IMR-90 (cell line): ENCODE data around the gene APCS. TPM values are rescaled to one million over a fixed set of nuclear protein-coding genes. Genes with fewer than 3 reads are reported as not detected.

Source experiments
- ATAC-seq: fragments of 200-7000 bp; cut with Tn5 transposase; 2 replicates; pipeline ENCODE4 v1.9.1; 2020; ENCODE audit warnings: low read depth, mild to moderate bottlenecking, moderate library complexity
- BruUV-seq: library from RNA; stranded (reverse); fragments of 400-500 nt; replicated peaks from 2 replicates; lab custom pipeline; 2021; lab: Mats Ljungman, UMichigan
- CTCF ChIA-PET: fragments of 300-600 bp; formaldehyde crosslinking; extraction: SDS; loops from one replicate; lab custom pipeline; 2021; ENCODE audit warnings: antibody characterized with exemption; lab: Yijun Ruan, JAX
- POLR2A ChIA-PET: fragments of 300-600 bp; sonication (Branson Sonifier 250); formaldehyde crosslinking; loops from one replicate; lab custom pipeline; 2022; ENCODE audit warnings: antibody characterized with exemption; ENCODE audit not compliant: unreplicated experiment; lab: Charles Lee
- DNase-seq: peaks from one replicate; pipeline ENCODE4 v3.0.0; 2013
- H2AFZ ChIP-seq: replicated peaks from 2 replicates; pipeline ENCODE3; 2013; ENCODE audit warnings: low read length, mild to moderate bottlenecking; ENCODE audit not compliant: poor library complexity
- H2AK5ac ChIP-seq: 2 replicates; pipeline ENCODE4 v1.6.1; 2013; ENCODE audit warnings: low read depth, low read length, inconsistent platforms
- H2AK9ac ChIP-seq: replicated peaks from 2 replicates; pipeline ENCODE3; 2013; ENCODE audit warnings: mild to moderate bottlenecking, low read depth, low read length, moderate library complexity; ENCODE audit not compliant: poor library complexity
- H2BK120ac ChIP-seq: 2 replicates; pipeline ENCODE4 v1.6.1; 2013; ENCODE audit warnings: low read depth, low read length, inconsistent platforms
- H2BK15ac ChIP-seq: 3 replicates; pipeline ENCODE4 v1.6.1; 2013; ENCODE audit warnings: low read depth, low read length, inconsistent platforms
- H2BK20ac ChIP-seq: 2 replicates; pipeline ENCODE4 v1.6.1; 2013; ENCODE audit warnings: low read depth, mild to moderate bottlenecking, inconsistent platforms, low read length, moderate library complexity
- H2BK5ac ChIP-seq: 2 replicates; pipeline ENCODE4 v1.6.1; 2013; ENCODE audit warnings: mild to moderate bottlenecking, low read depth, low read length, inconsistent platforms; ENCODE audit not compliant: poor library complexity, severe bottlenecking
- H3K14ac ChIP-seq: replicated peaks from 2 replicates; pipeline ENCODE4 v1.6.1; 2013; ENCODE audit warnings: low read depth, low read length, inconsistent platforms
- H3K18ac ChIP-seq: 2 replicates; pipeline ENCODE4 v1.6.1; 2013; ENCODE audit warnings: low read depth, low read length, control low read depth
- H3K23ac ChIP-seq: 2 replicates; pipeline ENCODE4 v1.6.1; 2013; ENCODE audit warnings: low read depth, low read length, inconsistent platforms
- H3K27ac ChIP-seq: 2 replicates; pipeline ENCODE4 v1.5.1; 2013; ENCODE audit warnings: mild to moderate bottlenecking, control low read depth, low read length; ENCODE audit not compliant: insufficient read depth
- H3K27me3 ChIP-seq: 2 replicates; pipeline ENCODE4 v1.6.1; 2013; ENCODE audit warnings: low read length; ENCODE audit not compliant: control insufficient read depth, insufficient read depth
- H3K36me3 ChIP-seq: 2 replicates; pipeline ENCODE4 v1.6.1; 2013; ENCODE audit warnings: low read length, mixed read lengths; ENCODE audit not compliant: control insufficient read depth, insufficient read depth
- H3K4ac ChIP-seq: 2 replicates; pipeline ENCODE4 v1.6.1; 2013; ENCODE audit warnings: low read depth, low read length, inconsistent platforms
- H3K4me1 ChIP-seq: 2 replicates; pipeline ENCODE4 v1.6.1; 2013; ENCODE audit warnings: low read length, mixed read lengths; ENCODE audit not compliant: control insufficient read depth, insufficient read depth
- H3K4me2 ChIP-seq: 2 replicates; pipeline ENCODE4 v1.6.1; 2013; ENCODE audit warnings: low read depth, mild to moderate bottlenecking, control low read depth, low read length, moderate library complexity
- H3K4me3 ChIP-seq: 2 replicates; pipeline ENCODE4 v1.5.1; 2013; ENCODE audit warnings: low read depth, mild to moderate bottlenecking, control low read depth, low read length, moderate library complexity; ENCODE audit not compliant: insufficient read depth
- H3K56ac ChIP-seq: 2 replicates; pipeline ENCODE4 v1.6.1; 2013; ENCODE audit warnings: low read length, inconsistent platforms; ENCODE audit not compliant: insufficient read depth; ENCODE audit errors: extremely low read depth
- H3K79me1 ChIP-seq, 2 experiments: 2 replicates each; pipeline ENCODE4 v1.6.1; 2013; ENCODE audit warnings: low read length in 2 of 2, inconsistent platforms in 1 of 2, low read depth in 1 of 2
- H3K9ac ChIP-seq: 2 replicates; pipeline ENCODE4 v1.6.1; 2013; ENCODE audit warnings: low read depth, low read length, control low read depth
- H3K9me1 ChIP-seq: 2 replicates; pipeline ENCODE4 v1.6.1; 2013; ENCODE audit warnings: low read length, inconsistent platforms; ENCODE audit not compliant: insufficient read depth
- H3K9me3 ChIP-seq: 2 replicates; pipeline ENCODE4 v1.6.1; 2013; ENCODE audit warnings: low read length; ENCODE audit not compliant: control insufficient read depth, insufficient read depth
- H4K20me1 ChIP-seq: 2 replicates; pipeline ENCODE4 v1.6.1; 2013; ENCODE audit warnings: low read length, inconsistent platforms; ENCODE audit not compliant: insufficient read depth
- H4K5ac ChIP-seq: 2 replicates; pipeline ENCODE4 v1.6.1; 2013; ENCODE audit warnings: mild to moderate bottlenecking, low read depth, low read length, control low read depth
- H4K8ac ChIP-seq, 2 experiments: 2 replicates each; pipeline ENCODE4 v1.6.1; 2013; ENCODE audit warnings: low read depth in 2 of 2, low read length in 2 of 2, control low read depth in 1 of 2, inconsistent platforms in 1 of 2
- H4K91ac ChIP-seq: 2 replicates; pipeline ENCODE4 v1.6.1; 2013; ENCODE audit warnings: low read depth, low read length, inconsistent platforms; ENCODE audit not compliant: insufficient read depth
- BHLHE40 ChIP-seq: fragments of 150-350 bp; IDR thresholded peaks from 2 replicates; pipeline ENCODE4 v1.6.1; 2016; ENCODE audit warnings: mild to moderate bottlenecking, low read depth, low read length
- CEBPB ChIP-seq: IDR thresholded peaks from 2 replicates; pipeline ENCODE4 v1.6.1; 2012; ENCODE audit warnings: low read depth, low read length, improper control_type of control experiment
- CHD1 ChIP-seq: IDR thresholded peaks from 2 replicates; pipeline ENCODE4 v1.6.1; 2012; ENCODE audit warnings: low read depth, low read length, improper control_type of control experiment
- FOS ChIP-seq: fragments of 150-350 bp; IDR thresholded peaks from 2 replicates; pipeline ENCODE4 v1.6.1; 2016; ENCODE audit warnings: low read depth, low read length
- NFE2L2 ChIP-seq: fragments of 150-350 bp; IDR thresholded peaks from 2 replicates; pipeline ENCODE4 v1.6.1; 2016; ENCODE audit warnings: low read depth, mild to moderate bottlenecking, low read length
- RFX5 ChIP-seq: IDR thresholded peaks from 2 replicates; pipeline ENCODE4 v1.8.0; 2012; ENCODE audit warnings: low read depth, mild to moderate bottlenecking, low read length, moderate library complexity
- WGBS, 2 experiments: methylation state at CpG; one replicate each; pipeline versions ENCODE4 v1.1.5 to v1.1.7; 2013; ENCODE audit warnings: missing lambda C conversion rate in 2 of 2; ENCODE audit not compliant: insufficient read length in 1 of 2; ENCODE audit errors: extremely low coverage in 2 of 2; 5-methylcytosine and 5-hydroxymethylcytosine counted together
- dilution Hi-C: fragments of 300-500 bp; cut with HindIII; formaldehyde crosslinking; loops from one replicate; pipeline ENCODE4 v1.14.3; 2018; ENCODE audit warnings: low sequenced_read_pairs; ENCODE audit not compliant: unreplicated experiment
- in situ Hi-C: fragments of 300-500 bp; cut with MboI; formaldehyde crosslinking; loops from 3 replicates; pipeline ENCODE4 v1.14.3; 2019; ENCODE audit warnings: low sequenced_read_pairs, inconsistent platforms, mixed read lengths
- intact Hi-C: fragments of 100-400 bp; cut with micrococcal nuclease; formaldehyde crosslinking; loops from 2 replicates; pipeline ENCODE4 v1.10.0; 2022
- polyA plus RNA-seq, 3 experiments: library from polyadenylated mRNA; depleted of rRNA; stranded (reverse); fragments of >200 nt; gene quantifications; 2 replicates each; pipeline ENCODE4 v1.2.3, GENCODE V29; 2012; ENCODE audit warnings: low replicate concordance in 1 of 3
- total RNA-seq: library from RNA; depleted of rRNA; stranded (reverse); fragments of >200 nt; gene quantifications from 2 replicates; pipeline ENCODE4 v1.2.3, GENCODE V29; 2012

The APCS gene
- total and polyA plus RNA-seq, 2 of the 4 experiments (the other 2 are of a cell fraction) = not detected

DNA sequence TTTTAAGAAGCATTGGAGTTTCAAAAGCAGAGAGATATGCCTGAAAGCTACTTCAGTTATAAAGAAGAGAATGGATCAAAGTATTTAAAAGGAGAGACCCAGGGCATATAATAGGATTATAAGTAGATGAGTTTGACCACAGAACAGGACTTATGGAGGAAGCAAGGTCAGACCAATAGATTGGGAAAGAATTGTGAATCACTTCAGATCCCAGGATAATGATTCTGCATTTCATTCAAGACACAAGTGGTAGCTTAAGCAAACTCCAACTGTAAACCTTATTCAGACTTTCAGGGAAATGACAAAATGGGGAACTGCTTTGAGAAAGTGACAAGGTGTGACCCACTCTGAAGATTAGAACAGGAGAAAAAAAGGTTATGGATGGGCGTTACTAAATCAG, 32.9 kb upstream of the APCS start:
- Histone ChIP-seq H3K4me2 (no peak overlapping the region), H2AK5ac (no peak overlapping the region), H3K23ac (no peak overlapping the region), H3K9me1 (no peaks in the 10 kb centered on the region), H4K91ac (no peak overlapping the region), H3K4me1 (no peaks in the 10 kb centered on the region), H4K8ac (no peak overlapping the region), H3K27me3 (no peaks in the 10 kb centered on the region), H2BK20ac (no peak overlapping the region), H2AFZ (no peak overlapping the region), H3K56ac (no peak overlapping the region), H3K9me3 (no peaks in the 10 kb centered on the region), H3K79me1 (no peaks in the 10 kb centered on the region), H2BK5ac (no peak overlapping the region), H2AK9ac (no peak overlapping the region), H2BK120ac (no peak overlapping the region), H2BK15ac (no peak overlapping the region), H3K27ac (no peak overlapping the region), H3K36me3 (no peaks in the 10 kb centered on the region), H4K20me1 (no peaks in the 10 kb centered on the region), H3K14ac (no peak overlapping the region), H3K4me3 (no peak overlapping the region), H3K18ac (no peak overlapping the region), H3K4ac (no peak overlapping the region), H4K5ac (no peak overlapping the region), H3K9ac (no peak overlapping the region)
- CTCF ChIA-PET = no interaction called here
- intact Hi-C loops = no loop called here
- in situ Hi-C loops = no loop called here
- DNase-seq = no peak
- BruUV-seq = no TSS peak
- POLR2A ChIA-PET = interaction anchor here (0.5 kb wide), 1 partner anchor 1660 kb away, joined by 10 read pairs; no protein-coding TSS in a partner anchor
- dilution Hi-C loops = no loop called here
- TF ChIP-seq FOS (no peak), RFX5 (no peak), NFE2L2 (no peak), BHLHE40 (no peak), CHD1 (no peak), CEBPB (no peak)
- no CpG with 5 or more reads among the region's 1 CpG for WGBS, 2 experiments
- ATAC-seq = no peak
